HG03439 (cell line): Measurements from ENCODE around the gene LSM4.

Experiments used
- ATAC-seq: cut with Tn5 transposase; IDR thresholded peaks from one replicate; pipeline ENCODE4 v1.9.1; 2021; ENCODE audit warnings: mild to moderate bottlenecking, moderate library complexity; ENCODE audit not compliant: unreplicated experiment

The LSM4 gene

GRCh38 chr19:18279266-18279515 is 43.7 kb downstream of the LSM4 start:
- no peak for ATAC-seq

- ATAC-seq: no peak
These were observed 44.2 kb downstream of the LSM4 start for GRCh38 chr19:18278521-18279265.

GRCh38 chr19:18274781-18275356 is 48.0 kb downstream of the LSM4 start:
- ATAC-seq: no peak

- no peak for ATAC-seq
These were observed 48.6 kb downstream of the LSM4 start, which contains the start of gene IQCN for GRCh38 chr19:18274219-18274780. Gene IQCN, minus strand, starts transcription at chr19:18274452. Its CDS starts 4,974 bp downstream, at chr19:18269478.

DNA sequence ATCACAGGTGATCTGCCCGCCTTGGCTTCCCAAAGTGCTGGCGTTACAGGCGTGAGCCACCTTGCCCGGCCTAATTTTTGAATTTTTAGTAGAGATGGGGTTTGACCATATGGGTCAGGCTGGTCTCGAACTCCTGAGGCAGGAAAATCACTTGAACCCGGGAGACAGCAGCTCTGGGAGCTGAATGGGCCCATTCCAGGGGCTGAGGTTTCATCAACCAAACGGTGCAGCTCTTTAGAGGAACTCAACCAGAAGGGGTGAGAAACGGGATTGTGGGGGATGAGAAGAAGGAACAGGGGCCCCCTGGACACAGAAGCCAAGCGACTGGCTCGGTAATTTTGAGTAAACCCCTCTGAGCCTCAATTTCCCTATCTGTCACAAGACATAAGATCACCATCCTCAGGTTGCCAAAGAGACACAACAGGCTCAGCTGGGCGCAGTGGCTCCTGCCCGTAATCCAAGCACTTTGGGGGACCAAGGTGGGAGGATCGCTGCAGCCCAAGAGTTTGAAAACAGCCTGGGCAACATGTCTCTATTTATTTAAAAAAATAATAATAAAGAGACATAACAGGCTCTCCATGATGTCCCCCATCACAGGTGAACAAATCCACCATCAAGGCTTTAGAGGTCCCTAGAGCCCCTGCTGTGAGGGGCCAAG is 49.2 kb downstream of the LSM4 start:
- no peak for ATAC-seq

- ATAC-seq: no peak
These were observed 51.4 kb downstream of the LSM4 start for GRCh38 chr19:18271433-18271841.

- ATAC-seq: no peak
These were observed 52.5 kb downstream of the LSM4 start for GRCh38 chr19:18270326-18270725.

- no peak for ATAC-seq
These were observed 53.7 kb downstream of the LSM4 start for GRCh38 chr19:18269070-18269723.

GRCh38 chr19:18266771-18267686 is 55.8 kb downstream of the LSM4 start:
- ATAC-seq: no peak

GRCh38 chr19:18265582-18265981 is 57.3 kb downstream of the LSM4 start:
- ATAC-seq: no peak

DNA sequence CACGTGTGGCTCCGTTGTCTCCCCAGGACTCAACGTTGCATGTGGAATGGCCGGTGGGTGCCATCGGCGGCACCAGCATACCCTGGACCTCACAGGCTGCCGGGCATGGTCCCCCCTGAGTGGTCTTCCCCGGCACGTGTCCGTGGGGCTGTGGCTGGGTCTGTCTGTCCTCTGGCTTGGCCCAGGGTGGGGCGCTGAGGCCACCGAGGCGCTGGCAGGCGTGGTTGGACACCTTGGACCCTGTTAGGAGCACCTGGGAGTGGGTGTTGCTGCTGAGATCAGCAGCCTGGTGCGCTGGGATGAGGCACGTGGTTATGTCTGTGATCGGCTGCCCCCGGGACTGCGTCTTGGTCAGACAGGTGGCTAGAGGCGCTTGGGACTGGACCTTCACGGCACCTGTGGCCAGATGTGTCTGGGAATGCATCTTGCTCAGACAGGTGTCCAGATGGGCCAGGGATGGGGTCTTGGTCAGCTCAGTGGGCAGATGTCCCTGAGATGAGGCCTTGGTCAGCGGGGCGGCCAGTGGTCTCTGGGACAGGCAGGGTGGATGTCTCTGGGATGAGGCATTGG is 57.8 kb downstream of the LSM4 start:
- ATAC-seq: no peak

DNA sequence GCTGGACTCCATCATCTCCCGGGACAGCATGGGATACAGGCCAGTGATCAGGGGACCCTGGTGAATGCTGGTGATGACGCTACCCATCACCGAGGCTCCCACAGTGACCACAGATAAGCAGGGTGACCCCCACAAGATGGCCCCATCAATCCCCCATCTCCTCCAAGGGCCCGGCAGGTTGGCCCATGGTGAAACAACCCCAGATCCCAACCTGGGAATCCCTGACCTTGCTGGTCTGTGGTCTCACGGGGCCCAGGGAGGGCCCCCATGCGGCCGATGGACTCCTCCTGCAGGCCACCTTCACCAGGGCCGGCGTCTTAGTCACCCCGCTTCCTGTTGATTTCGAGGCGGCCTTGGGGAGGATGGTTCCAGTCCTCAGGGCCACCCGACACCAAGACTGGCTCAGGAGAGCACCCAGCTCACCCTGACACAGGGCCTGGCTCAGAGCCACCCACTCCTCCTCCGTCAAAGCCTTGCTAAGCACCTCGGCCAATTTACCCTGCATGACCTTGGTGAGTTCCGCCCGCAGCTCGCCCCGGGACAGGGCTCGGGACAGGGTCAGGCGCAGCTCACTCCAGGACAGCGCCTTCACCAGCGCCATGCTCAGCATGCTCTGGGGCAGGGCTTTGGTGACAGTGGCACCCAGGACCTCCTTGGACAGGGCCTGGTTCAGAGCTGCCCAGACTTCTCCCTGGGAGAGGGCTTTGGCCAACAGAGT is 58.6 kb downstream of the LSM4 start:
- ATAC-seq: no peak

DNA sequence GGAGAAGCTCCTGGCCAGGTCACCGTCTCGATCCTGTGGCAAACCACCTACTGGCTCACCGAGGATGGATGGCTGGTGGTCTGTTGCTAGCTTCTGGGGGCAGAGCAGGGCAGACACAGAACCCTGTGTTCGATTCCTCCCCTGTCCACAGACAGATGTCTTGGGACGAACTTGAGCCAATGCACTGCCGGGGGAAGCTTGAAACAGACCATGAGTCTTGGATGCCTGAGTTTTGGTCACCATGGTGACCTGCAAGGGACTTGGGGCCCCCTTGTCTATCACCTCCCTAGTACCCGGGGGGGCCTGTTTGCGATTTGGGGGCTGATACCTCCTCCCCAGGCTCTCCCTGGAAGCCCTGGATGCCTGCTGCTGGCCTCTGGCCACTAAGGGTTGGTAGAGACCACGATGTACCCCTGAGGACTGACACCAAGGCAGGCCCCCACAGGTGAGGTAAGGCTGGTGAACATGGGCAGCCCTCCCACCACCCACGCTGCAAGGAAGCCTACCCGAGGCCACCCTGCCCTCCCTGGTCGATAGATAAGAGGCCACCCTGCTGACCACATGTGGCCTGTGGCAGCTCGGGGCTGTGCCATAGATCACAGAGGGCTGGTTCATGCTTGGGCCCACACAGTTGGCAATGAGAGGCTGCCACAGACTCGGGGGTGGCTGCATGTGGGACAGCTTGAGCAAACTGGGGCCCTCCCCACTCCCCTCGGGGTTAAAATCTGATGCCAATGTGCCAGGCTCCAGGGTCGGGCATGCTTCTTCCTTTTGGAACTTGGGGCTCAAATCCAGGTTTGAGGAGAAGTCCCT is 59.3 kb downstream of the LSM4 start:
- no peak for ATAC-seq

DNA sequence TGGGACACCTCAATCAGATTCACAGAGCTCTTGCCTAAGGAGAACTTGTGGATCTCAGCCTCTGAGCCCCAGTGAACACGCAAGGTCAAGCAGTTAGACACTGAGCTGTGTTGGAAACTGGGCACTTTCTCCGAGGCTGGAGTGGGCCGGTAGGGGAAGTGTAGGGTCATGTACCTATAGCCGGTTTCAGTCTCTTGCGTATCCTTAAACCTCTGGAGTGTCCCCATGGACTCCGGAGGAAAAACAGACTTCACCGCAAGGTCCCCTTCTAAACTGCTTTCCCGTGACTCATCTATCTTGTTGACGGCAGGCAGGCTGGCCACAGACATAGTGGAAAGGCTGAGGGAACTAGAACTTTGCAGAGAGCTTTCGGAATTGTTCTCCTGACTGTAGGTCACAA is 60.0 kb downstream of the LSM4 start:
- no peak for ATAC-seq

- ATAC-seq: no peak
These were observed 60.7 kb downstream of the LSM4 start for GRCh38 chr19:18262144-18262543.

DNA sequence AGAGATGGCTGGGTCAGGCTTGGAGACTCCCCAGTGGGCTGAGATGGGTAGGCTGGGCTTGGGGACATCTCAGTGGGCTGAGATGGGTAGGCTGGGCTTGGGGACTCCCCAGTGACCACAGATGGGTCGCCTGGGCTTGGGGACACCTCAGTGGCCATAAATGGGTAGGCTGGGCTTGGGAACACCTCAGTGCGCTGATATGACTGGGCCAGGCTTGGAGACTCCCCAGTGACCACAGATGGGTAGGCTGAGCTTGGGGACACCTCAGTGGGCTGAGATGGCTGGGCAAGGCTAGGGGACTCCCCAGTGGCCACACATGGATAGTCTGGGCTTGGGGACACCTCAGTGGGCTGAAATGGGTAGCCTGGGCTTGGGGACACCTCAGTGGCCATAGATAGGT is 61.4 kb downstream of the LSM4 start:
- no peak for ATAC-seq

DNA sequence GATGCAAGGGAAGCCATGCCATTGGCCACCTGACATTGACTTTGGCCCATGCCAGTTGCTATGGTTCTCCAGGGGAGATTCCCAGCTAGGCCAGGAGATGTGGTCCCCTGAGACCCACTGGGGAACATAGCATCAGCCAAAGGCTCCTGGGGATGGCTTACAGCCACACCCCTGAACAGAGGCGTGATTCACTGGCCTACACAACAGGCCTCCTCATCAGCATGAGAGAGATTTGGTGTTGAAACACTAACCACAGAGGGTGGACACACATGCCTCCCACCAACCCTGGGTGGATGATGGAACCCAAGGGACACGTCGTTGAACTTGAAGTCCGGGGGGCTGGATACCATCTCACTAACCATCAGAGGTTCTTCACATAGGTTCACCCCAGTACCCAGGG is 63.0 kb downstream of the LSM4 start:
- ATAC-seq: no peak

DNA sequence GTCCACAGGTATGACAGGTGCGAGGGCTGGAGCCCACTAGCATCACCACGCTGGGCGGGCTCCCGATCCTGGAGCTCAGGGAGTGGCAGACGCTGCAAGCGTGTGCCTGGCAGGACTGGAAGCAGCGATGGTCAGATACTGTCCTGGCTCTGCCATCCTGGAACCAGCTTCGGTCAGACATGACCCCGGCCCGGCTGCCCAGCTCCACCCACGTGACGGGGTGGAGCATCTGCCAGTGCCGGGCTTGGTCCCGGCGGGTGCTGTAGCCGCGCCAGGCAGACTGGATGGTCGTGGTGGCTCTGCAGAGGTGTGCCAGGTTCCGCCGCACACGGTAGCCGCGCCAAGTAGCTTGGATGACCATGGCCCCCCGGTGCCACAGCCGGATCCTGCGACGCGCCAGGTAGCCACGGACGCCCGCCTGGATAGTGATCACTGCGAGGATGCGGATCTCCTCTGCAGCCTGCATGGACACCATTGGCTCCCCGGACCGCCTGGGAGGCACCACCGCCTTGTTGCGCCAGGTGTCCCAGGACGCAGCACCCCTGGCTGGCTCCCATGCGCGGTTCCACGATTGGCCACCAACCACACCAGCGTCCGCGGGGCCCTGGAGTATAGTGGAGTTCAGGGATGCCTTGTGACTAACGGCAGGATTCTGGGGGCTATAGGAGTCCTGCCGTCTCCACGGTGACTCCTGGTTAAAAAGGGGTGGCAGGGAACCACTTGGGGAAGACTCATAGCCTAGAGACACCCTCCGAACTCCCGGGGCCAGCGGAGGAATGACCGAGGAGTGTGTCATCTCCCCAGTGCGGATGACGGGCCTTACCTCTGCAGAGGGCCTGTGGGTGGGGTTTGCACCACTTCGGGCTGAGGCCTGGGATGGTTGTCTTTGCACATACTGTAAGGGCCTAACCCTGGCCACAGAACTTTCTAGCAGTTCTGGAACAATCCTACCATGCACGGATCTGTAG is 65.1 kb downstream of the LSM4 start:
- no peak for ATAC-seq
